SKM-1 (cell line): ENCODE data around the gene RAB25.

Experiments
- DNase-seq: peaks from one replicate; lab custom pipeline; 2025; ENCODE audit not compliant: unreplicated experiment; lab: John Stamatoyannopoulos, UW

The RAB25 gene

GRCh38 chr1:156078728-156079127 is 17.8 kb downstream of the RAB25 start:
- no peak for DNase-seq

- no peak for DNase-seq
Observed at GRCh38 chr1:156079762-156080161, 18.8 kb downstream of the RAB25 start.

DNA sequence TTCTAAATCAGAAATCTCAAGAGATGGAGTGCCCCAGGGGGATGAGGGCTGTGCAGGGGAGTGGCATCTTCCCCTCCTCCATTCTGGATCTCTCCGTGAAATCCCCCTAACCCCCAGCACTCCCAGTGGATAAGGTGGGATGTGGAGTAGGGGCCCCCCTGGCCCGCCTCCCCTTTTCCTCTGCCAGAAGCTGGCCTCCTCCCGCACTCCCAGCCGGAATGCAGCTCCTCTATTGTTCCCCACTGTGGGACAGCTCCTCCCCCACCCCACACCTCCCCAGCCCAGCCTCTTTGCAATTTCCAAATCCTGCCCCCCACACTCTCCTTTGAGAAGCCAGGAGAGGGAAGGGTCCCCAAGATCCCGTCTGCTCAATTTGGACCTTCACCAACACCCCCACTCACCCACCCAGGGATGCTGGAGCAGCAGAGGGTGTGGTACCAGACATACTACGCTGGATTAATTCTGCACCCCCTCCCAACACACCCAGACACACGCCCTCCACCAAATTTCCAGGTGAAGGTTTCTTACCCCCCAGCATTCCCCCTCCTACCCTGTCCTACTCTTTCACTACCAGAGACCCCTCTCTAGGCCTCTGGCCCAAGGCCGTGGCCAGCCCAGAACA is 19.4 kb downstream of the RAB25 start:
- DNase-seq, result no peak

DNA sequence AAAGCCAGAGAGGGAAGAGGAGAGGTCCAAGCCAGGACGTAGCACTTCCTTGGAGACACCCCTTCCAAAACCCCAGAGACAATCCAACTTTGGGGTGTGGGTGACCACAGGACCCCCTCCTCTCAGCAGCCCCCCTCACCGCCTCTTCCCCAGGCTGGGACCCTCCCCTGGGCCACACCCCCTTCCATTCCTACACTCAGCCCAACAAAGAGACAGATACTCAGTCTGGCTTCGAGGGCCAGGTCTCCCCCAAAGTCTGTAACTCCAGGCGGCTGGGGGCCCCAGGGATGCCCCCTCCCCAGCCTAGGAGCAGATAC is 19.9 kb downstream of the RAB25 start:
- no peak for DNase-seq

GRCh38 chr1:156081180-156081916 is 20.4 kb downstream of the RAB25 start:
- no peak for DNase-seq

DNA sequence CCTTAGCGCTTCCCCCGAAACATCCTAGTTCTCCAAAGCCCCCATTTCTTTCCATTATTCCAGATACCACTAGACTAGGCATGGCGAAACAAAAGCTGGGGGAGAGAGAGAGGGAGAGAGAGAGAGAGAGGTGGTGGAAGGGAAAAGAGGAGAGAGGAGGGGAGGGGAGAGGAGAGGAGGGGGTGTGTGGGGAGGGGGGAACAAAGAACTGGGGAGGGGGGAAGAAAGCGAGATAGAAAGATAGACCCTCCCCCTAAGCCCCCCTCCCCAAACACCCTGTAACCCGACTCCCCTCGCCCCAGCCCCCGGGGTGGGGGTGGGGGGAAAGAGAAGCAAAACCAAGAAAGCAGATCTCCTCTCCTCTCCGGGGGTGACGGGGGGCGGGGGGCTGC is 21.0 kb downstream of the RAB25 start:
- DNase-seq, result no peak

GRCh38 chr1:156082309-156083091 is 21.5 kb downstream of the RAB25 start, which contains the start of gene MEX3A:
TSS of gene MEX3A (minus strand) at chr1:156082465. CDS start at chr1:156081998, 467 bp downstream.
- peak; percentile 41 for DNase-seq

DNA sequence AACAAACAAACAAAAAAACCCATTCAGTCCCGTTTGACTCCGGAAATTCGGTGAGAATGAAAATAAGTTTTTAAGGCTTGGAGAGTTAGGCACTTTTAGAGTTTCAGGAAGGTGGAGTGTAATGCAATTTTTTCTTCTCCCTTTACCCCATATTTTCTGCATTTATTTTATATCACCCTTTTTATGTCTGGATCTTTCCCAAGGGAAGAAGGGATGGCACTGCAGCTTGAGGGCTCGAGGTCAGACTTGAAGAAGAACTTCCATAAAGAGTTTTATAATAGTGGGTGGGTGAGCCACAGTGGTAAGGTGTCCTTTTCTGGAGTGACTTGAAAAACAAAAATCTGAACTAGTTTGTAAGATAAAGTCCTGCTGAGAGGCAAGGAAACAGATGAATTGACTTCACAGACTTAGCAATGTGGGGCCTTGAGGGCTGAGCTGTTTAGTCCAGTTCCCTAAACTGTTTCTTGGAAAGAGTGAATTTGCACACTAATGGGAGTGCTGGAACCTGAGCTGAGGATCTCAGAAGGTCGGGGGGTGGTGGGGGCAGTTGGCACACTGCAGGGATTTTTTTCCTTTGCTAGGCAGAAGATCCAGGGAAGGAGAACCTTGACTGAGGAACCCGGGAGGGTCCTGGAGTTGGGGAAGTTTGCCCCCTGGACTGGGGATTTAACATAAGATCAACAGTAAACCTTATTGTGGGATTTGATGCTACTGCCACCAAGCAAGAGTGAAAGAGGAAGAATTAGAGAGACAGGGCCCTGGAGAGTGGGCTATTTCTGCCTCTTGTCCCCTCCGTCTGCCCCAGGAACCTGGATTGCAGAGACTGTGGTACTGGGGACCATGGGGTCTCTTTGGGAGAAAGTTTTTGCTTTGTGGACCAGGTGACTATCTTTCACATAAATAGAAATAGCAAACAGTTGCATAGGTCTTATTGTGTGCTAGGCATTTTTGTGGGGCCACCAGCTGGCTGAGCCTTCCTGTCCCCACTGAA is 23.1 kb downstream of the RAB25 start:
- no peak for DNase-seq

- no peak for DNase-seq
Observed at GRCh38 chr1:156086256-156086662, 25.3 kb downstream of the RAB25 start.

- no peak for DNase-seq
Observed at GRCh38 chr1:156089704-156090103, 28.7 kb downstream of the RAB25 start.

- no peak for DNase-seq
Observed at GRCh38 chr1:156090138-156090839, 29.3 kb downstream of the RAB25 start.

- DNase-seq, result peak; percentile 81
Observed at GRCh38 chr1:156090840-156091188, 29.9 kb downstream of the RAB25 start.

DNA sequence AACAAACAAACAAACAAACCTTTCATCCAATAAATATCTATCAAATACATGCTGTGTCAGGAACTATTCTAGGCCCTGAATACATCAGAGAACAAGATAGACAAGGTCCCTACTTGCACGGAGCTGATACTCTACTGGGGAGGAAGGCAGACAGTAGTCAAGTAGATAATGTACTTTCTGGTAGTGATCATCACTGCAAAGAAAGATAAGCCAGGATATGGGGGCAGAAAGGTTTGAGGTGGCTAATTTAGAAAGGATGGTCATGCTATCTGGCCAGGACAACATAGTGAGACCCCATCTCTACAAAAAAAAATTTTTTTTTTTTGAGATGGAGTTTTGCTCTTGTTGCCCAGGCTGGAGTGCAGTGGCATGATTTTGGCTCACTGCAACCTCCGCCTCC is 30.6 kb downstream of the RAB25 start:
- no peak for DNase-seq

DNA sequence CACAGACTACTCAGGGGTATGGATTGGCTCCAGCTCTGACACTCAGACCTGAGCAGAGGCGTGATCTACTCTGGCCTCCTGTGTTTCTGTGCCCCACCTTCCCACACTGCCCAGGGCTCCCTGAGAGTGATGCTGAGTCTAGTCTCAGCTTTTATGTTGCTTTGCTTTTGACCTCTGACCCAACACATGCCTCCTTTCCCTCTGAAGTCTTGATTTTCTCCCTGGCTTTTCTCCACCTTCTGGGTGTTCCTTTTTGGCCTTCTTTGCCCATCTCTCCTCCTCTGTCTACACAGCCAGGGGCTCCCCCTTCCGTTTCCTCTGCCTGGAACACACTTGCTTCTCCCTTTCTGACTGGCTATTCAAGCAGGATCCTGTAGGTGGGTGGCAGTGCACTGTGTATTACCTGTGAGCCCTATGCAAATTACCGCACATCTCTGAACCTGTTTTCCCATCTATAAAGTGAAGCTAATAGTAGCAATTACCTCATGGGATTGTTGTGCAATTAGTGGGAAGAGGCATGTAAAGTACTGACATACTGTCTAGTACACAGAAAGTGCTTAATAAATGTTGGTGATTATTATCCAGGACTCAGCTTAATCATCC is 35.0 kb downstream of the RAB25 start:
- no peak for DNase-seq

DNA sequence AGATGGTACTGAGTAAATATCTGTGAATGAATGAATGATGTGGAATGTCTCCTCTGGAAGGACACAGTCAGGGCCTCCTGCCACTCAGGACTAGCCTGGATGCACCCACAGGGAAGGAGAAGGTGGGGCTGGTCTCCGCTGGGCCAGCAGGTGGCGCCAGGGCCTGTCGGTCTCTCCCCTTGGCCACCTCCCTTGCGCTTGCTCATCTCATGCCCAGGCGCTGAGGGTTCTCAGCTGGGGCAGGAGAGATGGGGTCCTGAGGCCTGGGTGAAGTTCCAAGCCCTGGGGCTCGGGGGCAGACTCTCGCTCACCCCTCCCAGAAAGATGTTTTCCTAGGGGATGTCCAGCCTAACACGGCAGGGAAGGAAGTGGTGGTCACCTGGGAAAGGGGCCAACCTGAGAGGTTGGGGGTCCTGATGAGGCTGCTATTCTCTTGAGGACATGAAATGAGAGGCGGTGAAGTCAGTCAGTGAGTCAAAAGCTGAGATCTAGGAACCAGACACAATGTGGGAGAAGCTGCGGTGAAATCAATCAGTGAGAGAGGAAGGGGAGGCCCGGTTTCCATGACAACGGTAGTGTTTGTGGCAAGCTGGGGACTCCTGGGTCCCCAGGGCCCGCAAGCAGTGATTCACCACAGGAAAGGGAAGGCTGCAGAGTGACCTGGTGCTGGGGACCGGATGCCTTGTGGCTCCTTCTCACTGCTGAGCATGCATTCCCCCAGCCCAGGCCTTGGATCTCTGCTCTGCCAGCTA is 35.9 kb downstream of the RAB25 start:
- peak; percentile 80 for DNase-seq

GRCh38 chr1:156097499-156098178 is 36.7 kb downstream of the RAB25 start:
- DNase-seq, result no peak

GRCh38 chr1:156098784-156099183 is 37.8 kb downstream of the RAB25 start:
- DNase-seq, result no peak

DNA sequence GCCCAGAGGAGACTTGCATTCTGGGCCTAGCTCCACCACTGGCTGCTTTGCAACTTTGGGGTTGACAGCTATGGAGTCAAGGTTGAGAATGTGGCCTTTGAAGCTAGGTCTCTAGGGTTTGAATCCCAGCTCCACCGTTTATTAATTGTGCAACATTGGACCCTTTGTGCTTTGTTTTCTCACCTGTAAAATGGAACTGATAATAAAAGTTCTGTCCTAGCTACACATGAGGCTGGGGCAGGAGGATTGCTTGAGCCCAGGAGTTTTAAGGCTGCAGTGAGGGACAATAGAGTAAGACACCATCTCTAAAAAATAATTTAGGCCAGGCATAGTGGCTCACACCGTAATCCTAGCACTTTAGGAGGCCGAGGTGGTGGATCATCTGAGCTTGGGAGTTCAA is 38.3 kb downstream of the RAB25 start:
- DNase-seq, result no peak
